ENCODE measurements around the gene THSD4. TPM values are rescaled to one million over a fixed set of nuclear protein-coding genes. Genes with fewer than 3 reads are reported as not detected.

THSD4 gene
- total RNA-seq, 1 donor from 2014 or later, result 21.1 TPM

Other genes starting within 250 kb of the THSD4 start
- 3.4 TPM for gene THAP10, start 223.0 kb upstream of the THSD4 start, total RNA-seq
- gene LRRC49, start 222.6 kb upstream of the THSD4 start, total RNA-seq, result 11.5 TPM